ENCODE results near the gene PAPOLA.

Gene PAPOLA

DNA sequence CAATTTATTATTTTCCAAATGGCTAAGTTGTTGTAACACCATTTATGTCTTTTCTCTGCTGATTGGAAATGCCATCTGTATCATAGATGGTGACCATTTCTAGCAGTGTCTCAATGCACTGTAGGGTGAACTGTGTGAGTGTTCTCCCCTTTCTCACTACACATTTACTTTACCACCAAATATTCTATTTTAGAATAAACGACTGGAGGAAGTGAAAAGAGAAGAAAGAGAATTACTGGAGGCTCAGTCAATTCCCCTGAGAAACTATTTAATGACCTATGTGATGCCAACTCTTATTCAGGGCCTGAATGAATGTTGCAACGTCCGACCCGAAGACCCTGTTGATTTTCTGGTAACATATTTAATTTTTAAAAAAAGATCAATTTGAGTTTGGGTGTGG is 15.5 kb upstream of the PAPOLA start:
- H3K9ac ChIP-seq, result no peak overlapping the region
- H3K36me3 ChIP-seq (ENCODE audit: control insufficient read depth, insufficient read depth, low read length), result no peaks in the 10 kb centered on the region
- no peak overlapping the region for H3K27ac ChIP-seq
- no peak overlapping the region for H3K4me3 ChIP-seq (ENCODE audit: low read depth, low read length)
- H3K4me2 ChIP-seq (ENCODE audit: low read length), result no peak overlapping the region
- no peaks in the 10 kb centered on the region for H3K27me3 ChIP-seq (ENCODE audit: control insufficient read depth, insufficient read depth, low read length)
- H3K9me3 ChIP-seq (ENCODE audit: control insufficient read depth, low read length), result no peaks in the 10 kb centered on the region
- no peak overlapping the region for H2AFZ ChIP-seq
- H3K4me1 ChIP-seq, result no peaks in the 10 kb centered on the region
- TF ChIP-seq, protein P1, sequence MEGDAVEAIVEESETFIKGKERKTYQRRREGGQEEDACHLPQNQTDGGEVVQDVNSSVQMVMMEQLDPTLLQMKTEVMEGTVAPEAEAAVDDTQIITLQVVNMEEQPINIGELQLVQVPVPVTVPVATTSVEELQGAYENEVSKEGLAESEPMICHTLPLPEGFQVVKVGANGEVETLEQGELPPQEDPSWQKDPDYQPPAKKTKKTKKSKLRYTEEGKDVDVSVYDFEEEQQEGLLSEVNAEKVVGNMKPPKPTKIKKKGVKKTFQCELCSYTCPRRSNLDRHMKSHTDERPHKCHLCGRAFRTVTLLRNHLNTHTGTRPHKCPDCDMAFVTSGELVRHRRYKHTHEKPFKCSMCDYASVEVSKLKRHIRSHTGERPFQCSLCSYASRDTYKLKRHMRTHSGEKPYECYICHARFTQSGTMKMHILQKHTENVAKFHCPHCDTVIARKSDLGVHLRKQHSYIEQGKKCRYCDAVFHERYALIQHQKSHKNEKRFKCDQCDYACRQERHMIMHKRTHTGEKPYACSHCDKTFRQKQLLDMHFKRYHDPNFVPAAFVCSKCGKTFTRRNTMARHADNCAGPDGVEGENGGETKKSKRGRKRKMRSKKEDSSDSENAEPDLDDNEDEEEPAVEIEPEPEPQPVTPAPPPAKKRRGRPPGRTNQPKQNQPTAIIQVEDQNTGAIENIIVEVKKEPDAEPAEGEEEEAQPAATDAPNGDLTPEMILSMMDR (IDR thresholded peaks at IDR 0.05), result no peak
- no peaks in the 10 kb centered on the region for H3K79me2 ChIP-seq

DNA sequence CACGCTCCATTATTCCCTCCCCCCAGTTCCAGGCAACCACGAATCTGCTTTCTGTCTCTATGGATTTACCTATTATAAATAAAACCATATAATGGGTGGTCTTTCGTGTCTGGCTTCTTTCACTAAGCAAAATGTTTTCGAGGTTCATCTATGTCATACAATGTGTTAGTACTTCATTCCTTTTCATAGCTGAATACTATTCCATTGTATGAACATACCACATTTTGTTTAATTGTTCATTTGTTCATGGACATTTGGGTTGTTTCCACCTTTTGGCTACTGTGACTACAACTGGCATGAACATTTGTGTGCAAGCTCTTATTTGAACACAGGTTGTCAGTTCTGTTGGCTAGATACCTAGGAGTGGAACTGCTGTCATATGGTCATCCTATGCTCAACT is 12.9 kb upstream of the PAPOLA start:
- Histone ChIP-seq H2AFZ (no peak overlapping the region), H3K79me2 (no peaks in the 10 kb centered on the region), H3K27me3 (ENCODE audit: control insufficient read depth, insufficient read depth, low read length) (no peaks in the 10 kb centered on the region), H3K4me1 (no peaks in the 10 kb centered on the region), H3K36me3 (ENCODE audit: control insufficient read depth, insufficient read depth, low read length) (no peaks in the 10 kb centered on the region), H3K4me3 (ENCODE audit: low read depth, low read length) (no peak overlapping the region), H3K9me3 (ENCODE audit: control insufficient read depth, low read length) (no peaks in the 10 kb centered on the region), H3K9ac (no peak overlapping the region), H3K4me2 (ENCODE audit: low read length) (no peak overlapping the region), H3K27ac (no peak overlapping the region)
- TF ChIP-seq, protein P1 (IDR thresholded peaks at IDR 0.05), result no peak

DNA sequence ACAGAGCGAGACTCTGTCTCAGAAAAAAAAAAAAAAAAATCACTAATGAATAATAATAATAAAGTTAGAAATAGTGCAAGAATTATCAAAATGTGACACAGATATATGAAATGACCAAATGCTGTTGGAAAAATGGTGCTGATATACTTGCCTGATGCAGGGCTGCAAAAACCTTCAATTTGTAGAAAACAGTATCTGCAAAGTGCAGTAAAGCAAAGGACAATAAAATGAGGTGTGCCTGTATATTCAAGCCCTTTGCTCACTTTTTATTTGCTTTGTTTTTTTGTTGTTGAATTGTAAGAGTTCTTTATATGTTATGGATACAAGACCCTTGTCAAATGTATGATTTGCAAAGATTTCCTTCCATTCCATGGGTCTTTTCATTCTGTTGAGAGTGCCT is 9.0 kb upstream of the PAPOLA start:
- Histone ChIP-seq H3K9me3 (ENCODE audit: control insufficient read depth, low read length) (no peaks in the 10 kb centered on the region), H3K27ac (no peak overlapping the region)
- TF ChIP-seq, protein P1 (IDR thresholded peaks at IDR 0.05), result no peak

DNA sequence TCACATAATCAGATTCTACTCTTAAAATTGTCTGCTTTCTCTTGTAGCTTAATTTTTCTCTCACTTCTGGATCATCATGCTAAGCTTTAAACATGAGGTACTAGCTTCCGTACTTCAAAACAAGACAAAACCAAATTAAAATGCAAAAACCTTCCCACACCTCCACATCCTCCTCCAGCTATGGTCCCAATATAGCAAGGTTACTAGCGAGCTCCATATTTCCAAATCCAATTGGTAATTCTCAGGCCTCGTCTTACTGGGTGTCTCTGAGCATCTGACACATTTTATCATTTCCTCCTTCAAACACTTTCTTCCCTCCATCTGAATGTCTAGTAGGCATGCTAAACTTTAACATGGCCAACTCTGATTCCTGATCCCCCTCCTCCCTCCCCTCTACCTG is 7.9 kb upstream of the PAPOLA start:
- no peaks in the 10 kb centered on the region for H3K27me3 ChIP-seq (ENCODE audit: control insufficient read depth, insufficient read depth, low read length)
- no peaks in the 10 kb centered on the region for H3K36me3 ChIP-seq (ENCODE audit: control insufficient read depth, insufficient read depth, low read length)
- no peak overlapping the region for H3K4me2 ChIP-seq (ENCODE audit: low read length)
- no peaks in the 10 kb centered on the region for H3K79me2 ChIP-seq
- no peak overlapping the region for H3K9ac ChIP-seq
- no peak overlapping the region for H3K4me3 ChIP-seq (ENCODE audit: low read depth, low read length)
- H3K9me3 ChIP-seq (ENCODE audit: control insufficient read depth, low read length), result no peaks in the 10 kb centered on the region
- H2AFZ ChIP-seq, result no peak overlapping the region
- H3K4me1 ChIP-seq, result no peaks in the 10 kb centered on the region
- TF ChIP-seq, protein P1 (IDR thresholded peaks at IDR 0.05), result no peak
- H3K27ac ChIP-seq, result no peak overlapping the region

More for the DNA sequence above, 9.0 kb upstream of the PAPOLA start:
- H3K4me2 ChIP-seq (ENCODE audit: low read length), result no peak overlapping the region
- no peaks in the 10 kb centered on the region for H3K79me2 ChIP-seq
- H3K36me3 ChIP-seq (ENCODE audit: control insufficient read depth, insufficient read depth, low read length), result no peaks in the 10 kb centered on the region
- H3K27me3 ChIP-seq (ENCODE audit: control insufficient read depth, insufficient read depth, low read length), result no peaks in the 10 kb centered on the region
- no peak overlapping the region for H2AFZ ChIP-seq
- no peak overlapping the region for H3K4me3 ChIP-seq (ENCODE audit: low read depth, low read length)
- H3K9ac ChIP-seq, result no peak overlapping the region
- no peaks in the 10 kb centered on the region for H3K4me1 ChIP-seq

DNA sequence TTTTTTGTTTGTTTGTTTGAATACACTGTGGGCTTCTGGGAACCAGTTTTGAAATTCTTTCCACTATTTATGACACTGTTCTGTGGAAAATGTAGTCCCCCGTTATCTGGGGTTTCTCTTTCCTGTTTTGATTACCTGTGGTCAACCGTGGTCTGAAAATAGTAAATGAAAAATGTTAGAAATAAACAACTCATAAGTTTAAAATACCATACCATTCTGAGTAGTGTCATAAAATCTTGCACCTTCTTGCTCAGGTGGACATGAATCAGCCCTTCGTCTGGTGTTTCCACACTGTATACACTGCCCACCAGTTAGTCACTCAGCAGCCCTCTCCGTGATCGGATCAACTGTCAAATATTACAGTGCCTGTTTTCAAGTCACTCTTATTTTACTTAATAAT is 5.1 kb upstream of the PAPOLA start:
- Histone ChIP-seq H3K4me3 (ENCODE audit: low read depth, low read length) (no peak overlapping the region), H3K27ac (no peak overlapping the region), H3K9me3 (ENCODE audit: control insufficient read depth, low read length) (no peaks in the 10 kb centered on the region), H2AFZ (no peak overlapping the region), H3K4me2 (ENCODE audit: low read length) (no peak overlapping the region), H3K36me3 (ENCODE audit: control insufficient read depth, insufficient read depth, low read length) (no peaks in the 10 kb centered on the region), H3K27me3 (ENCODE audit: control insufficient read depth, insufficient read depth, low read length) (no peaks in the 10 kb centered on the region), H3K4me1 (peaks cover 5% of the 10 kb centered on the region), H3K79me2 (peaks cover 3% of the 10 kb centered on the region), H3K9ac (no peak overlapping the region)
- TF ChIP-seq, protein P1 (IDR thresholded peaks at IDR 0.05), result no peak
